Stimulated activated CD4-positive, alpha-beta T cell treated with anti-CD3 and anti-CD28 coated beads, Interleukin-1b, Interleukin-23, amount 100 ng/mL, for 24 hours (primary cell): Measurements from ENCODE around the gene ZNF554.
"Not testable (repeated sequence)": the region's sequence is repeated elsewhere in the genome, so short reads cannot be mapped to it uniquely, and the experiment has no call there.

Experiments
- DNase-seq, 4 experiments: peaks; one replicate each; pipeline ENCODE4 v3.0.0-alpha.2; 2020; ENCODE audit warnings: low read depth in 4 of 4, low spot score in 1 of 4

Gene ZNF554

GRCh38 chr19:2790557-2791271 lies 29.0 kb upstream of the ZNF554 start:
- no peak for DNase-seq

- DNase-seq, result no peak
Measured at GRCh38 chr19:2791440-2791839, 28.2 kb upstream of the ZNF554 start.

- no peak for DNase-seq
Measured at GRCh38 chr19:2791876-2792275, 27.8 kb upstream of the ZNF554 start.

- not testable (repeated sequence) for DNase-seq
Measured at GRCh38 chr19:2792666-2793065, 27.0 kb upstream of the ZNF554 start.

GRCh38 chr19:2793126-2793525 lies 26.5 kb upstream of the ZNF554 start:
- no peak for DNase-seq

- no peak for DNase-seq
Measured at GRCh38 chr19:2793577-2793976, 26.1 kb upstream of the ZNF554 start.

GRCh38 chr19:2795827-2796658 lies 23.6 kb upstream of the ZNF554 start:
- DNase-seq, result no peak

- no peak for DNase-seq
Measured at GRCh38 chr19:2796659-2797266, 22.9 kb upstream of the ZNF554 start.

GRCh38 chr19:2797280-2797679 lies 22.4 kb upstream of the ZNF554 start:
- no peak for DNase-seq

- DNase-seq, result no peak
Measured at GRCh38 chr19:2798158-2798685, 21.4 kb upstream of the ZNF554 start.

GRCh38 chr19:2798733-2799132 lies 20.9 kb upstream of the ZNF554 start:
- DNase-seq, result no peak

GRCh38 chr19:2799273-2800020 lies 20.2 kb upstream of the ZNF554 start:
- no peak for DNase-seq

GRCh38 chr19:2800506-2800905 lies 19.2 kb upstream of the ZNF554 start:
- DNase-seq, result no peak

GRCh38 chr19:2802826-2803225 lies 16.8 kb upstream of the ZNF554 start:
- no peak for DNase-seq

GRCh38 chr19:2803486-2804155 lies 16.0 kb upstream of the ZNF554 start:
- DNase-seq, result no peak

- no peak for DNase-seq
Measured at GRCh38 chr19:2804156-2805004, 15.3 kb upstream of the ZNF554 start.

GRCh38 chr19:2805261-2805900 lies 14.3 kb upstream of the ZNF554 start:
- no peak for DNase-seq

- DNase-seq, result no peak
Measured at GRCh38 chr19:2805991-2806649, 13.5 kb upstream of the ZNF554 start.
